ENCODE data around the gene PPP2R5C. TPM values are rescaled to one million over a fixed set of nuclear protein-coding genes. Genes with fewer than 3 reads are reported as not detected.
A peak's percentile ranks its signal among the peaks of the same experiment; 100 is the strongest.

Gene PPP2R5C
- total and polyA plus RNA-seq, 12 donors = 66.8 to 257 (median 222) TPM

DNA sequence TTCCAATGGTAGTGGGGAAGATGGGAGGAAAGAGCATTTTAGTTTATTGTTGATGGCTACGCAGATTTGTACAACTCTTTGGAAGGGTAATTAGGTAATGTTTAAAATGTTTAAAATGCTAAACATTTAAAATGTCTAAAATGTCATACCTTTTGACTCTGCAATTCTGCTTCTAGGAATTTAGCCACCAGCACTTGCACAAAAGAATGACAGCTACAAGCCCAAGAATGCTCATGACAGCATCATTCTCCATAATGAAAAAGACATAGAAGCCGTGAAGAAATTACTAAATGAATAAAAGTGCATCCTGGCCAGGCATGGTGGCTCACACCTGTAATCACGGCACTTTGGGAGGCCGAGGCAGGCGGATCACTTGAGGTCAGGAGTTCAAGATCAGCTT lies 182.9 kb downstream of the PPP2R5C start:
- DNase-seq (no peak), ATAC-seq (no peak)
- H3K9me3 ChIP-seq = no peaks in the 10 kb centered on the region
- H3K27ac ChIP-seq = no peak overlapping the region
- intact Hi-C loops (cut with DNase I) = loop anchor here in 1 of 10 donors (10.0 kb wide), 1 partner anchor 170 kb away; no protein-coding TSS in a partner anchor
- no peaks in the 10 kb centered on the region for H3K36me3 ChIP-seq
- no peak overlapping the region for H3K4me3 ChIP-seq
- WGBS, 2 donors = 66 to 68% methylated on average over 5 of the region's 5 CpGs
- TF ChIP-seq, protein P1, sequence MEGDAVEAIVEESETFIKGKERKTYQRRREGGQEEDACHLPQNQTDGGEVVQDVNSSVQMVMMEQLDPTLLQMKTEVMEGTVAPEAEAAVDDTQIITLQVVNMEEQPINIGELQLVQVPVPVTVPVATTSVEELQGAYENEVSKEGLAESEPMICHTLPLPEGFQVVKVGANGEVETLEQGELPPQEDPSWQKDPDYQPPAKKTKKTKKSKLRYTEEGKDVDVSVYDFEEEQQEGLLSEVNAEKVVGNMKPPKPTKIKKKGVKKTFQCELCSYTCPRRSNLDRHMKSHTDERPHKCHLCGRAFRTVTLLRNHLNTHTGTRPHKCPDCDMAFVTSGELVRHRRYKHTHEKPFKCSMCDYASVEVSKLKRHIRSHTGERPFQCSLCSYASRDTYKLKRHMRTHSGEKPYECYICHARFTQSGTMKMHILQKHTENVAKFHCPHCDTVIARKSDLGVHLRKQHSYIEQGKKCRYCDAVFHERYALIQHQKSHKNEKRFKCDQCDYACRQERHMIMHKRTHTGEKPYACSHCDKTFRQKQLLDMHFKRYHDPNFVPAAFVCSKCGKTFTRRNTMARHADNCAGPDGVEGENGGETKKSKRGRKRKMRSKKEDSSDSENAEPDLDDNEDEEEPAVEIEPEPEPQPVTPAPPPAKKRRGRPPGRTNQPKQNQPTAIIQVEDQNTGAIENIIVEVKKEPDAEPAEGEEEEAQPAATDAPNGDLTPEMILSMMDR (IDR thresholded peaks at IDR 0.05) = no peak
- H3K4me1 ChIP-seq = peaks cover 3 to 17% (median 13%) of the 10 kb centered on the region in 9 donors
- H3K27me3 ChIP-seq = peaks cover 0 to 25% (median 0%) of the 10 kb centered on the region in 7 donors

DNA sequence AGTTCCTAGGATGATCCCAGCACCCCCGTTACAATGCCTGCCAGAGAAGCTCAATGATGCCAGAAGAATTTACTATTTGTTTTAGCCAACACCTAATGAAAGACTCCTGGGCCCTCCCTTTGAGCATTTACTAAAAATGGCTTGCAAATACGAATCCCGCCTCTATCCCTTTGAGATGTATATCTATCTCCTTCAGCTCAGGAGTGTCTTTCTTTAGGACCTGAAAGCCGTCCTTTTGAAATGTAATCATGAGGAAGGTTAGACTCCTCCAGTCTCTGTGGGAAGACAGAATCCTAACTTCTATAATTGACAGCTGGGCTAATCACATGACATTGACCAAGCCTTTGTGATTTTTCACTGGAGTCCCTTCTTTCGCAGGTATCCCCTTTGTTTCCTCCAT lies 183.7 kb downstream of the PPP2R5C start:
- Histone ChIP-seq H3K4me3 (no peak overlapping the region), H3K4me1 (peaks cover 3 to 24% (median 16%) of the 10 kb centered on the region in 9 donors), H3K27me3 (peaks cover 0 to 25% (median 0%) of the 10 kb centered on the region in 7 donors), H3K27ac (no peak overlapping the region), H3K9me3 (no peaks in the 10 kb centered on the region), H3K36me3 (no peaks in the 10 kb centered on the region)
- no peak for DNase-seq
- intact Hi-C loops (cut with DNase I) = loop anchor here in 6 of 10 donors (5.0 to 10.0 kb wide), 4 partner anchors 170 to 183 kb away; partner anchors contain the start of gene PPP2R5C (in 2 of the 6)
- WGBS, 2 donors = 14 to 20% methylated on average over 5 of the region's 5 CpGs
- TF ChIP-seq, protein P1 (IDR thresholded peaks at IDR 0.05) = no peak
- ATAC-seq = no peak

DNA sequence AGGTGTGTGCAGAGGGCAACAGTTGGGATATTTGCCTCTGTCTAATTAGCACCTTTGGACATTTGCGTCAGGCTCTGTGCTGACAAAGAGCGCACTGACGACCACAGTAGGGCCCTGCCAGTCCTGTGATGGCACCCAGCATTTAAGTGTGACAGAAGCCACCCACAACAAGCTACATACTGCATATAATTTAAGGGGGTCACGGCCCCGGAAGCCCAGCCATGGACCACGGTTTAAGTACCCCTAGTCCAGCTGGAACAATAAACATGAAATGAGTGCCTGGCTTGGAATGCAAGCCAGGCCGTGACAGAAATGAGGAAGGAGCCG lies 186.0 kb downstream of the PPP2R5C start:
- Histone ChIP-seq H3K36me3 (no peaks in the 10 kb centered on the region), H3K27me3 (peaks cover 0 to 25% (median 0%) of the 10 kb centered on the region in 7 donors), H3K4me3 (peak overlapping the region; percentile 11 to 98 (median 78)), H3K4me1 (peaks cover 3 to 29% (median 20%) of the 10 kb centered on the region in 9 donors), H3K9me3 (no peaks in the 10 kb centered on the region), H3K27ac (peak overlapping the region; percentile 84 to 100 (median 96))
- WGBS, 2 donors = 8% methylated on average over 8 of the region's 8 CpGs
- DNase-seq = no peak
- peak in 6 of 8 donors; percentile 1 to 15 (median 6) for ATAC-seq
- intact Hi-C loops (cut with DNase I) = loop anchor here in 6 of 10 donors (5.0 to 10.0 kb wide), 4 partner anchors 173 to 185 kb away; partner anchors contain the start of gene PPP2R5C (in 2 of the 6)
- TF ChIP-seq, protein P1 (IDR thresholded peaks at IDR 0.05) = no peak

DNA sequence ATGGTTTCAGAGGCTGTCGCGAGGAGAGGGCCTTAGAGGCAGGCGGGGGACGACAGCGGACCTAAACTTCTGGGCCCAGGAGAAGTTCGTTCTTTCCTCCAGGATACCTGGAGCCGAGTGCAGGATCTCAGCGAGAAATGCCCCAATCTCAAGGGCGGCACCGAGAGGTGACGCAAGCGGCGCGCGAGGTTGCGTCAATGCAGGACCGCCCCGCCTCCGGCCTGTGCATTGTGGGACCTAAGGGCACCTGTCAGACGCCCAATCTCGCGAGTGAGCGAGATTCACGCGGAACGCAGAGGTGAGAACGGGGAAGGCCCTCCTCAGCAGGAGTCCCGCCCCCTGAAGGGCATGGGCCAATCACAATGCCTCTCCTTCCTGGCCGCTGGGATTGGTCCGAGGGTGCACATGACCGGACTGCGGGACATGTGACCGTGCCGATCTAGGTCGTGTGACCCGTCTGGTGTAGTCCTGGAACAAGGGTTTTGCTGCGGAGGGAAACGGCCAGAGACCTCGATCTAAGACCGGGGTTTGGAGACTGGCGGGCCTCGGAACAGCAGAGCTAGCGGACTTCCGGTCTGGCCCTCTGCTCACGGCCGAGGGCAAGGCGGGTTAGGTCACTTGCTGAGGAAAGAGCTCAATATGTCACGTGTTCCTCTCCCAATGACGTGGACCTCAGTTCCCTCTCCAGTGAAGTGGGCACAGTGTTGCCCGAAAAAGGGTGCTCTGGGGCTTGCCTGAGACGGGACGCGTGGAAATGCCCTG lies 186.6 kb downstream of the PPP2R5C start:
- Histone ChIP-seq H3K27ac (peak overlapping the region; percentile 84 to 100 (median 96)), H3K9me3 (no peaks in the 10 kb centered on the region), H3K4me3 (peak overlapping the region; percentile 57 to 98 (median 78)), H3K27me3 (peaks cover 0 to 25% (median 0%) of the 10 kb centered on the region in 7 donors), H3K4me1 (peaks cover 3 to 29% (median 20%) of the 10 kb centered on the region in 9 donors), H3K36me3 (no peaks in the 10 kb centered on the region)
- intact Hi-C loops (cut with DNase I) = loop anchor here in 7 of 10 donors (2.0 to 10.0 kb wide), 6 partner anchors 15 to 187 kb away; partner anchors contain the start of gene PPP2R5C (in 3 of the 7)
- peak; percentile 100 for DNase-seq
- 0% methylated on average over 53 of the region's 53 CpGs for WGBS, 2 donors
- TF ChIP-seq, protein P1 (IDR thresholded peaks at IDR 0.05) = no peak
- ATAC-seq = peak; percentile 98 to 99 (median 99)

Data from heart right ventricle (tissue), 16 donors.